Daoy (cell line): ENCODE measurements around the gene ZSCAN21. TPM values are rescaled to one million over a fixed set of nuclear protein-coding genes. Genes with fewer than 3 reads are reported as not detected.
"Not testable (repeated sequence)": the region's sequence is repeated elsewhere in the genome, so short reads cannot be mapped to it uniquely, and the experiment has no call there.

Source experiments
- DNase-seq: peaks from one replicate; pipeline ENCODE4 v3.0.0-alpha.2; 2015; ENCODE audit warnings: low read depth
- total RNA-seq: library from RNA; depleted of rRNA; stranded (reverse); fragments of >200 nt; shearing (Covaris generic); gene quantifications from 2 replicates; pipeline ENCODE4 v1.2.3, GENCODE V29; 2014; rRNA removed

Gene ZSCAN21
- total RNA-seq, result 14.1 and 20.3 TPM in 2 replicates

DNA sequence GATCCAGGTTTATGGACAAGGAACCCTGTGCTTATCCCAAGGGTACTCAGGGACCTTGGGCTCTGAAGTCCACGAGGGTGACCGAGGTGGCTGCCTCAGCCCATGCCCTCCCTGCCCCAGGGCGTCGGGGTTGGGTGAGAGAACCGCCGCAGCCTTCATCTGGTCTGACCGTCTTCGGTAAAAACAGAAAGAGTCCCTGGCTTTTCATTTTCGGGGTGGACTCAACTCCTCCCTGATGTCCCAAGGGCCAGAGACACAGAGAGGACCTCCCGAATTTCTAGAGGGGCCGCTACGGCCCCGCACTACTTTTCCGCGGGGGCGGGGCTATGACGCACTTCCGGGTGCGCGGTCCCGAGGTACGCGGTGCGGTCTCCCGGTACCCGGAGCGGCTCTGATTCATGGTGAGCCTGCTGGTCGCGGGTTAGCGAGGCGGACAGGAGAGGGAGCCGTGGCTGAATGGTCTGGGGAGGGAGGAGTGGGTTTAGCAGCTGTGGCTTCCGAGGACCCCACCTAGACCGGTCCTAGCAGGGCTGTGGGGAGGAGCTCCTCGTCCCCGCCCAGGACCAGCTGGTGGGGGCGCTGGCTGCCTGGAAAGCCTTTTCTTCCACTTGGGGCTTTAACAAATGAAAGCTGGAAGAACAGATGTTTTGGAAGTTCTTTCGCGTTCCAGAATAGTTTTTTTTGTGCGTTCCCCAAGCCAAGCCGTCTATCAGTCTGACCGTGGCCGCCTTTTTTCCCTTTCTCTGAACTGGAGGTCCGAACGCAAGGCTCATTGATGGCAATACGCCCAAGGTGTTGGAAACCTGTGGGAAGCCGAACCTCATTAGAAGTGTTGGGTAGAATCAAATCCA, at the start of gene ZSCAN21:
TSS of gene ZSCAN21 (plus strand) at position 334 of the 851 bp plus-strand sequence. CDS start 7,233 bp downstream, outside the sequence.
- peak; percentile 93 for DNase-seq

- no peak for DNase-seq
Measured at GRCh38 chr7:100000239-100000638, 49.3 kb upstream of the ZSCAN21 start.

DNA sequence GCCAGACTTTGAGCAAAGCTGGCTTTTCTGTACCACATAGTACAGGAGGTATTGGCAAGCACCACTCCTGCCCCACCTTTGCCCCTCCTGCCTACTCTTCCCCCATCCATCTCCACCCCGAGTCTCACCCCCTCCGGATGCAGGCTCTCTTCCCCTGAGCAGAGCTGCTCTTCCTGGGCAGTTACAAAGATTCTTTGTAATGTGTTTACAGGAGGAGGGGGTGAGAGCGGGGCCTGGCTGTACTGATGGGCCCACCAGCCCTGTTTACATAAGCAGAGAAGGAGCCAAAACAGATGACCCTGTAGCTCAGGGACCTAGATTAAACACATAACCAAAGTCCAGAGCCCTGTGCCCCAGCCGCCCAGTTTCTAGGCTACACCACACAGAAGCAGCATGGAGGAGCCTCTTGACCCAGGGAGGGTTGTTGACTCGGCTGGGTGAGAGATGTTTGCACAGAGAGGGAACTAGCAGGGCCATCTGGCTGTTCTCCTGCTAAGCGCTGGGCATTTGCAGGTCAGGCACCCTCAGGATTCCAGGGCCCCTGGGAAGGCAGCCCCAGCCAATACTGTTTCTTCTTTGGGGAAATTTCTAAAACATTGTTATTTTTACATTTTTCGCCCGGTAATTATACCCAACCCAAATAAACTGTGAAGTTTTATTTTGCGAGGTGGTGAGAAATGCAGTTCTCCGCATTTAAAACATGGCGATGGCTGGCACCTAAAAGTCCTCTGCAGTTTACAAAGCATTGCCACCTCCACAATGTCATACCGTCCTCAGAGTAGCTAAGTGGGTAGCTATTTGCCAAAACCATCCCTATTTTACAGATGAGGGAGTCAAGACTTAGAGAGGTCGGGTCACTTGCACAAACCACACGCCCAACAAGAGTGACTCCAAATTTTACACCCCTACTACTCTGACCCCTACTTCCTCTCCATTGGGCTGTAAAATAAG, 45.6 kb upstream of the ZSCAN21 start:
- DNase-seq, result no peak

DNA sequence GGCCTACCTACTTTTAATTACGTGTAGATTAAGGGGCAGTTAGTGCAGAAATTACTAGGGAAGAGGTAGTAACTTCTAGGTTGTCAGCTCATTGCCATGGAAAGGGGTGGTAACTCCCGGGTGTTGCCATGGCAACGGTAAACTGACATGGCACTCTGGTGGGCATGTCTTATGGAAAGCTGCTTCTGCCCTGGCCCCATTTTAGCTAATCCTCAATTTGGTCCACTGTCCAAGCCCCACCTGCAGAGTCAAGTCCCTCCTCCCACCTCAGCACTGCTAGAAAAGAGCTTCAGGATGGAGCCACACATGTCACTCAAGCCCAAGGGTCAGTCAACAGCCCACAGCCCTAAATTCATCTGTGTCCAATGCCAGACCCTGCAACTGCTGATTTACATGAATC, 41.7 kb upstream of the ZSCAN21 start:
- DNase-seq, result no peak

DNA sequence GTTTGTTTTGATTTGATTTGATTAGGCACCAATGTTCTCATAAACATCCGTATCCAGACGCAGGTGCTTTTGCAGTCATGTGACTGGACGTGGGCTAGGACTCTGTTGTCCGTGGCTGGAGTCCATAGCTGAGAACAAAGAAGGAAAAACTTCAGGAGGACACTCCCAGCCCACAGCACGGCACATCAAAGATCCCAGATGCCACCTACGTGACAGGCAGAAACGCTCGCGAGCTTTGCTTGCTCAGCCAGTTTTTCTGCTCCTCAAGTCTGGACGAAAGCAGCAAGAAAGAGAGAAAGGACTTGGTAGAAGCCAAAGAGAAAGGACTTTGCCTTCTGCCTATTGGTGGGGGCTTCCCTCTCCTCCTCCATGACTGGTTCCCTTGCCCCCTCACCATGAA, 41.0 kb upstream of the ZSCAN21 start:
- no peak for DNase-seq

GRCh38 chr7:100009952-100010351, 39.6 kb upstream of the ZSCAN21 start:
- not testable (repeated sequence) for DNase-seq

- no peak for DNase-seq
Measured at GRCh38 chr7:100010901-100011300, 38.7 kb upstream of the ZSCAN21 start.

DNA sequence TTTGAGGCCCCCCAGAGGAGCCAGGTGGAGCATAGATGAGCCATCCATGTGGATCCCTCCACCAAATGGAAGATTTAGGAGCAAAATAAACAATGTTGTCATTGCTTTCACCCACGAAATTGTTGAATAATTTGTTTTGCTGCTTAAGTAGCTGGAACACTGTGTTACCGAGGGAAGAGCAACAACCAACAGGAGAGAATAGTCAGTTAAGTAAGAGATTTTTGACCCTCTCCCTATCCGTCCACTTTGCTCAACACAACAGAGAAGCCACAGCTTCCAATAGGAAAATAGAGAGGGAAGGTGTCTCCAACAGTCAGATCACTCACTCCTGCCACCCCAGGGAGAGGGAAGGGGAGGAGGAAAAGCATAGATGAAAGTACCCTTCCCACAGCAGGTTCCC, 38.1 kb upstream of the ZSCAN21 start:
- no peak for DNase-seq

- not testable (repeated sequence) for DNase-seq
Measured at GRCh38 chr7:100012385-100013327, 36.9 kb upstream of the ZSCAN21 start.

DNA sequence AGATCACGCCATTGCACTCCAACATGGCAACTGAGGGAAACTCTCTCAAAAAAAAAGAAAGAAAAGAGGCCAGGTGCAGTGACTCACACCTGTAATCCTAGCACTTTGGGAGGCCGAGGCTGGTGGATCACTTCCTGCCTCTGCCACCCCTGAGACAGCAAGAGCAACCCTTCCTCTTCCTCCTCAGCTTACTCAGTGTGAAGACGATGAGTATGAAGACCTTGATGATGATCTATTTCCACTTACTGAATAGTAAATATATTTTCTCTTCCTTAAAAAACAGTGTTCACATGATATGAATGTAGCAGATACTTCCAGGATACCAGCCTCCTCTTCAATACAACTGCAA, 36.3 kb upstream of the ZSCAN21 start:
- DNase-seq, result peak; percentile 53

DNA sequence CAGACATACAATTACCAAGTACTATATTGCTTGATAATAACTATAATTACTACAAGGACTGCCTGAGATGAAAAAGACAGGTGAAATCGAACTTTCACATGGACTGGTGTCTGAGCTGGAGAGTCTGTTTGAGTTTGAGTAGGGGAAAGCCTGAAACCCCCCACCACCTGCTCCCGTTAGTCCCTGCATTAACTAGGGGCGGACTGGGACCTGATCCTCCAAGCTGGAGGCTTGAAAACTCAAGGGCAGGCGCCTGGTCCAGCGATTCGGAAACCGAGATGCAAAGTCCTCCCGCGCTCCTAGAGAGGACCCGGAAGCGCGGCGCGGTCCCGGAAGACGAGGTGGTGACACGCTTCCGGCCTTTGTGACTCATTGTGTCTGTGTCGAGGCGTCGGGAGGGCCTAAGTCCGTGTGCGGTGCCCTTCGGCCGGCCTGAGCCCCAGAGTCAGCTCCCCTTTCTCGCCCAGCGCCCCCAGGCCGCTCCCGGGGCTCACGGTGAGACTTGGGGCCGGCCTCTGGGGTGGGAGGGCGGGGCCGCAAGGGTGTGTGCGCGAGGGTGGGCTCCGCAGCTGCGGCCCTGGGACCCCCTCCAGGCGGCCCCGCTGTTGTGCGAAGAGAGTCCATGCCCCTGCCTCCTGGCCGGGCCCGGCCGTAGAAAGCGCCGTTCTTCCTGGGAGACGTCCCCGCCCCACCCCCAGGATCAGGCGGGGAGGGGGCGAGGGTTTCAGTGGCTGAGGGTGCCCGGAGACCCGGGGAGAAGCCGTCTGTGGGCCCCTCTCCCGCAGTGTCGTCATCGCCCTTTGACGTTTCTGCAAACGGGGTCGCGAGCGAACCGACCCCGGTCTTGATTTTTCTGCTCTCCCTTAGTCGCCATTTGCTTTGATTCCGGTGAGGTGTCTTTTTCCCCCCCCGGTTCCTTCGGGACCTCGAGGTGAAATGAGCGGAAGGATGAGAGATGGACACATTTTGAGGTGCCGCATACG, 34.1 kb upstream of the ZSCAN21 start, which contains the start of gene ZKSCAN1:
TSS of gene ZKSCAN1 (plus strand) at position 365 of the 983 bp plus-strand sequence. CDS start 7,911 bp downstream, outside the sequence.
- DNase-seq, result peak; percentile 99

DNA sequence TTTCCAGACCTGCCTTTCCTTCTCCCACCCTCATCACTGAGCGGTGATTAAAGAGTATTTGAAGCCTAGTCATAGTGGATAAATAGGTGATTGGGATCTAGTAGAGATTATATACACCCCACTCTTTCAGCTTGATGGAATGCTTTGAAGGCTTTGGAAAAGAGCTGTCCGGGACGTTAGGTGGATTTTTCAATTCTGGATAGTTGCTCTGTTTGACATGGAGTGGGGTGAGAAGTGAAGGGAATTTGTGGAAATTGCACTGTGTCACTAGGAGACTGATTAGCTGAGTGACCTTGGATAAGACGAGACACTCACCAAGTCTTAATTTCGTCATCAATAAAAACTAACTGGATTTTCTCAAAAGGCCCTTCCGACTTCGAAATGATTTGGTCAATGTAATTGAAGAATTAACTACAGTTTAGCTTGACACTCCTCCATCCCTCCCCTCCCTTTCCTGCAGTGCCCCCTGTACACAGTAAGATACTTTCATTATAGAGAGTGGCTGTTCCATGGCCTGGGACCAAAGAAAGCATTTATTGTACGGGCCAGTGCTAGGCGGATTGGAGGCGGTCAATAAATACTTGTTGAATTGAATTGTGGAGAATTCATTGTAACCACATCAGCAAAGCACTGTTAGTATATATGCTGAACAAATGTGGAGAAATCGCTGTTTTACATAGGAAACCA, 33.2 kb upstream of the ZSCAN21 start:
- DNase-seq, result peak; percentile 39

DNA sequence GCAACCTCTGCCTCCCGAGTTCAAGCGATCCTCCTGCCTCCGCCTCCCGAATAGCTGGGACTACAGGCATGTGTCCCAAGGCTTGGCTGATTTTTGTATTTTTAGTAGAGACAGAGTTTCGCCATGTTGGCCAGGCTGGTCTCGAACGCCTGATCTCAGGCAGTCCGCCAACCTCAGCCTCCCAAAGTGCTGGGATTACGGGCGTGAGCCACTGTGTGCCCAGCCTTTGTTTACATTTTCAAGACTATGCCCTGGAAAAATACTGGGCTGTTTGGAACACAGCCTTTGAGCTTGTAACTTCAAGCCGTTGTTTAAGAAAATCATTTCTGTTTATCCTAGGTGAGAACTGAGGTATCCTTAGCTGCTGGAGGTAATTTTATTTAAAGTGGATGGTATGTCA, 32.3 kb upstream of the ZSCAN21 start:
- no peak for DNase-seq

DNA sequence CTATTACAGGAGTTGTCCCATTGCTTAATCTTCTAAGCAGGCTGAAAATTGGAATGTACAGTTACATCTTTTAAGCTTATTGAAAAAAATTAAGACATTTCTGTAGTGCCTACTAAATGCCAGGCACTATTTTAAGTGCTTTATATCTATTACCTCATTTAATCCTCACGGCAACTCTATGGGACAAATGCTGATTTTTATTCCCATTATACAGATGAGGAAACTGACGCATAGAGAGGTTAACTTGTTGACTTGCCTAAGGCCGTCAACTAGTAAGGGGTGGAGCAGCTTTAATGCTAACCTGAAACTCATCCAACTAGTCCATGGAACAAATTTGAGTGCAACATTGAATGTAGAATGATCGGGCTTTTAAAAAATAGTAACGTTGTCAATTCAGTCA, 31.7 kb upstream of the ZSCAN21 start:
- DNase-seq, result no peak

DNA sequence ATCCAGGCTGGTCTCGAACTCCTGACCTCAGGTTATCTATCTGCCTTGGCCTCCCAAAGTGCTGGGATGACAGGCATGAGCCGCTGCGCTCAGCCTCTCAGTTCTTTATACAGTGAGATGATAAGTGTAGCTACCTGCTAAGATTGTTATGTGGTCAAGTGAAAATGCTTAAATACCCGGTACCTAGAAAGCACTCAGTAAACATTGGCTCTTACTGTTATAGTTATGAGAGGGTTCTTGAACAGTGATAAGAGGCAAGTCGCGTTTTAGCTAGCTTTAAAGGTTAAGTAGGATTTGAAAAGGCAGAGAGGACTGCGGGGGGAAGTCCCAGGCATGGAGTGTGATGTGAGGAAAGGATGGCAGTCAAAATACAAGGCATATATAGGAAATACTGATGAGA, 29.7 kb upstream of the ZSCAN21 start:
- DNase-seq, result no peak

DNA sequence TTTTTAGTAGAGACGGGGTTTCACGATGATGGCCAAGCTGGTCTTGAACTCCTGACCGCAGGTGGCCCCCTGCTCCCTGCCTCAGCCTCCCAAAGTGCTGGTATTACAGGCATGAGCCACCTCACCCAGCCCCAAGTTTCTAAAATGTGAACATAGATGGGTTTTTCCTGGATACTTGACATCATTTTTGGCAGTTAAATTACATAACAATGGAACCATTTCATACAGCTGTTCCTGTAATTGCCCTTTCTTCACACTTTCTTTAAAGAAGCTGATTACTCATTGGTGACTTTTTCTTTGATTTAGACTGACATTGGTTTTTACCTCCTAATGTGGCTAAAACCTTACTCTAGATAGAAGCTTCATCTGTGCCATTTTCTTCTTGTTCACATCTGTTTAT, 28.3 kb upstream of the ZSCAN21 start:
- no peak for DNase-seq

- DNase-seq, result no peak
Measured at GRCh38 chr7:100022621-100023020, 27.0 kb upstream of the ZSCAN21 start.

DNA sequence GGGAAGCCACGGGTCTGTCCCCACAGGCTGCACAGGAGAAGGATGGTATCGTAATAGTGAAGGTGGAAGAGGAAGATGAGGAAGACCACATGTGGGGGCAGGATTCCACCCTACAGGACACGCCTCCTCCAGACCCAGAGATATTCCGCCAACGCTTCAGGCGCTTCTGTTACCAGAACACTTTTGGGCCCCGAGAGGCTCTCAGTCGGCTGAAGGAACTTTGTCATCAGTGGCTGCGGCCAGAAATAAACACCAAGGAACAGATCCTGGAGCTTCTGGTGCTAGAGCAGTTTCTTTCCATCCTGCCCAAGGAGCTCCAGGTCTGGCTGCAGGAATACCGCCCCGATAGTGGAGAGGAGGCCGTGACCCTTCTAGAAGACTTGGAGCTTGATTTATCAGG, 26.0 kb upstream of the ZSCAN21 start:
- no peak for DNase-seq

DNA sequence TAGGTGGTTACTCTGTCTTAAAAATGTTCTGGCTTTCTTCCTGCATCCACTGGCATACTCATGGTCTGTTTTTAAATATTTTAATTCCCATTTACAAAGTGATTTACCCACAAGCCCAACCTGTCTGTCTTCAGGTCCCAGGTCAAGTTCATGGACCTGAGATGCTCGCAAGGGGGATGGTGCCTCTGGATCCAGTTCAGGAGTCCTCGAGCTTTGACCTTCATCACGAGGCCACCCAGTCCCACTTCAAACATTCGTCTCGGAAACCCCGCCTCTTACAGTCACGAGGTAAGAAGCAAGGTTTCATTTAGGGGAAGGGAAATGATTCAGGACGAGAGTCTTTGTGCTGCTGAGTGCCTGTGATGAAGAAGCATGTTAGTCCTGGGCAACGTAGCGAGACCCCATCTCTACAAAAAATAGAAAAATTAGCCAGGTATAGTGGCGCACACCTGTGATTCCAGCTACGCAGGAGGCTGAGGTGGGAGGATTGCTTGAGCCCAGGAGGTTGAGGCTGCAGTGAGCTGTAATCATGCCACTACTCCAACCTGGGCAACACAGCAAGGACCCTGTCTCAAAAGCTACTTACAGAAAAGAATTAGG, 25.5 kb upstream of the ZSCAN21 start:
- no peak for DNase-seq
